Activated CD8-positive, alpha-beta memory T cell treated with anti-CD3 and anti-CD28 coated beads for 48 hours (primary cell): ENCODE data around the gene GPA33.
"Not testable (repeated sequence)": the region's sequence is repeated elsewhere in the genome, so short reads cannot be mapped to it uniquely, and the experiment has no call there.

Source experiments
- DNase-seq, 3 experiments: peaks; one replicate each; pipeline ENCODE4 v3.0.0-alpha.2; 2020; ENCODE audit warnings: low read depth in 2 of 3, low spot score in 2 of 3

Gene GPA33

DNA sequence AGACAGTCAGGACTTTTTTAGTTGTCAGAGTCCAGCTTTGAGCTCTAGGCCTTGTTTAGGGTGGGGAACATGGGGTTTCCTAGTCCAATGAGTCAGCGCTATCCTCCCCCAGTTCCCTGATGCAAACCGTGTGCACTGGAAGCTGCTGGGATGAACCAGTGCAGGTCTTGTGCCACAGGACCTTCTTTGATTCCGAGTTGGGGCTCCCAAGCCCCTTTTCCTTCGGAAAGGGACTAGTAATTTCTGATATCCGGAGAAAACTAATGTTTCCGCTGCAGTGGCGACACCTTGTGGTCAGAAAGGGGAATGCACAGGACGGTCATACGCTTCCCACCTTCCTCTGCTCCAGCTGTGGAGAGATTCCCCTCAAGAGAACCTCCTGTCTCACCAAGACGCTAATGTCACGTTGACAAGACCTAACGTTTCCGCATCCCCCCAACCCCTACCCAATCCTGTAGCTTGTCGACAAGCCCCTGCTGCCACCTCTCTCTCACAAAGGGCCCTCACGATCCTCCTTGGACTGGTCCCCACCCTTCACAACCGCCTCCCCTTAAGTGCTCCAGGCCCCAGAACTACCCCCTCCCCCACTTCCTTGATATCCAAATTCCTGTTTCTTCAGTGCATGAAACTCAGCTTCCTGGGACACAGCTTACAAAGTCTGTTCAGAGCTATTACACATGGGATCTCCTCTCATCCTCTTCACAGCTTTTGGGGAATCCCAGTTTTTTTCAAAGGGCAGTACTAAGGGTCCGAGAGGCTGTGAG is 30.9 kb downstream of the GPA33 start:
- DNase-seq = peak; percentile 30 to 69 (median 65)

DNA sequence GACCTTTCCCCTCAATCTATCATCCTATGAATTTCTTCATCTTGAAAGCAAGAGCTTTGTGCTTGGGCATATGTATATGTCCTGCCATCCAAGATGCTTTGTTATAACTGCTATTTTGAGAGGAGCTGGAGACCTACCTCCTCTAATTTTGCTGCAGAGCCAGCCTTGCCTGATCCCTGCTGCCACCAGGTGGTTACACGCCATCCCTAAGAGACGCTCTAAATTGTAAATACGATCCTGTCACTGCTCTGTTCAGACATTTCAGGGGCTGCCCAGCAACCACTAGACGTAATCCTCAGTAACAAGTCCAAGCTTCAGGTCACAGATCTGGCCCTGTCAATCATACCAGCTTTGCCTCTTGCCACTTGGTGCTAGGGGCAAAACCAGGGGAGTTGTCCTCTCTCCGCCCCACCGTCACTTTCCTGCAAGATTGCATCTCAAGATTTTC is 32.9 kb downstream of the GPA33 start:
- DNase-seq = no peak

- no peak for DNase-seq
Observed at GRCh38 chr1:167056529-167057231, 33.5 kb downstream of the GPA33 start.

- DNase-seq = no peak
Observed at GRCh38 chr1:167054946-167055630, 35.1 kb downstream of the GPA33 start.

GRCh38 chr1:167054531-167054930 is 35.6 kb downstream of the GPA33 start:
- no peak for DNase-seq

- no peak for DNase-seq
Observed at GRCh38 chr1:167052389-167052788, 37.8 kb downstream of the GPA33 start.

- no peak for DNase-seq
Observed at GRCh38 chr1:167051907-167052306, 38.3 kb downstream of the GPA33 start.

GRCh38 chr1:167043752-167044488 is 46.3 kb downstream of the GPA33 start:
- DNase-seq = peak in 2 of 3 experiments; percentile 37 to 46

GRCh38 chr1:167033646-167034045 is 56.5 kb downstream of the GPA33 start:
- no peak for DNase-seq

DNA sequence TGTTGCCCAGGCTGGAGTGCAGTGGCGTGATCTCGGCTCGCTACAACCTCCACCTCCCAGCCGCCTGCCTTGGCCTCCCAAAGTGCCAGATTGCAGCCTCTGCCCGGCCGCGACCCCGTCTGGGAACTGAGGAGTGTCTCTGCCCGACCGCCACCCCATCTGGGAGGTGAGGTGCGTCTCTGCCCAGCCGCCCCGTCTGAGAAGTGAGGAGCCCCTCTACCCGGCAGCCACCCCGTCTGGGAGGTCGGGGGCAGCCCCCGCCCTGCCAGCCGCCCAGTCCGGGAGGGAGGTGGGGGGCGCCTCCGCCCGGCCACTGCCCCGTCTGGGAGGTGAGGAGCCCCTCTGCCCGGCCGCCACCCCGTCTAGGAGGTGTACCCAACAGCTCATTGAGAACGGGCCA is 60.6 kb downstream of the GPA33 start:
- DNase-seq = not testable (repeated sequence)

DNA sequence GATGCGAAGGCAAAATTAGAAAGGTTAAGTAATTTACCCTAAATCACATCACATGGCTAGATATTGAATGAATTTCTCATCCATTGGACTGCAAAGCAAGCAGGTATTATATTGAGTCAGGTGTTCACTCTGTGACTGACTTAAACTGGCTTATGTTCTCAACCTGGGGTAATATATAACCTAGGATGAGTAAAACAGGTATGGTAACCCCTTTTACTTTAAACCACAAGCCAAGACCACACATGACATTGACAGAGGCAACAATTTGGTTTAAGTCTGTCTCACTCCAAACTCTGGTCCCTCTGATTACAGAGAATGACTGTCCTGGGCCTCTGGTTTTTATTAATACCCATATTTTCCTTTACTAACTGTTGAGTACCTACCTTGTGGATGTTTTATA is 67.8 kb downstream of the GPA33 start:
- no peak for DNase-seq

DNA sequence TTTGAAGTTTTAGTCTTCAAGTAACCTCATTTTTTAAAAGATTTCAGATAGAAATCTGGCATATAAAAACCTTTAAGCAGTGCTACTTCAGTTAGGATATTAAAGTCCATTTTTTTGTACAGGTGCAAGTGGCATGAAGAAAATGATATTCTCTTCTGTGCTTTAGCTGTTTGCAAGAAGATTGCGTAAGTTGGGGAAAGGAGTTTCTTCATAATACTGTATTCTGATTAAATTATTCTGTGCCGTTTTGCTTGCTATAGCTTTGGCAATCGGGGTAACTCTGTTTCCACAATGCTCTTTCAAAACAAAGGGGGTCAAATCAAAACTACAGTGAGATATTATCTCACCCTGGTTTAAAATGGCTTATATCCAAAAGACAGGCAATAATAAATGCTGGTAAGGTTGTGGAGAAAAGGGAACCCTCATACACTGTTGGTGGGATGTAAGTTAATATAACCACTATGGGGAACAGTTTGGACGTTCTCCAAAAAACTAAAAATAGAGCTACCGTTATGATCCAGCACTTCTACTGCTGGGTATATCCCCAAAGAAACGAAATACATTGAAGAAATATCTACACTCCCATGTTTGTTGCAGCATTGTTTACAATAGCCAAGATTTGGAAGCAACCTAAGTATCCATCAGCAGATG is 74.0 kb downstream of the GPA33 start:
- DNase-seq = no peak

DNA sequence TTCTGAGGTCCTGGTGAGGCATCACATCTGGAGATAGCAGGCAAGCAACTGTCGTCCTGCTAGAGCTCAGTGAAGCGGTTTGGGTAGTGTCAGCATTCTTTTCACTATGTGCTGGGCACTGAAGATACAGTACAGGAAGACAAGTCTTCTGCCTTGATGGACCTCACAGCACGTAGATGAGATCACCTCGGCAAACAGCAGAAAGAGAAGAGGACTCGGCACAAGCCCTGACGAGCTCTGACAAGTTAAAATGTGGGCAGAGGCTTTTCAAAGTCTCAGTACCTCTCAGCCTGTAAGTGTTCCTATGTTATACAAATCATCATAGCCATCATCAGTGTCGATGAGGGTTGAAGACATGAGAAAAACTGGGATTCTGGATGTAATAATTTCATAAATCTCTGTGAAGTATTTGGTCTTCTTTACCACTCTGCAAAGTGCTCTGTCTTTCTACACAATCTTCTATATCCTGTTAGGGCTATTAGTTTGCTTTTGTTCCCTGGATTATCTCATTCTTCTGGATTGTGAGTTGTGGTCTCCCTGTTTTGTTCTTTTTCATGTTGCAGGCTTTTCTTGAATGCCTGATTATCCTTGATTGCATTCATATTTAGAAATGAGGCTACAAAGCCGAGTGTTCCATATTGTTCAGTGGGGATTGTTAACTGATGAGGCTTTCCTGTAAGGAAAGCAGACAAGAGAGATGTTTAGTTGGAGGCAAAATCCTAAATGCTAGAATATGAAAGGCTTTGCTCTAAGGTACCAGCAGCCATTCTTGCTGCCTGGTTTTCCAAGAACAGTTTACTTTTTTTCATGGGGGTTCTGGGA is 76.9 kb downstream of the GPA33 start:
- no peak for DNase-seq

DNA sequence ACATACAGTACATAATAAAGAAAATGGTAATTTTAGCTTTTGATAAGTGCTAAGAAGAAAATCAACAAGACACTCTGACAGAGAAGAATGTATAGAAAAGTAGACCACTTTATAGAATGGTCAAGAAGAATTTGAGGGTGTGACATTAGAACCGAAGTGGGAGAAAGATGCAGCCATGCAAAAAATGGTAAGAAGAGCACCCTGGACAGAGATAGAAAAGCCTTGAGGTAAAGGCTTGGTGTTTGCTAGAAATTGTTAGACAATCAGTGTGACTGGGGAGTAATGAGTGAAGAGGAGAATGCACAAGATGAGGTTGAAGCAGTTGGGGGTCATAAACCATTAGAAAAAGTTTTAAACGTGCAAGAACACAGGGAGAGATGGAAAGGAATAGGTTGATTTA is 77.6 kb downstream of the GPA33 start:
- no peak for DNase-seq

DNA sequence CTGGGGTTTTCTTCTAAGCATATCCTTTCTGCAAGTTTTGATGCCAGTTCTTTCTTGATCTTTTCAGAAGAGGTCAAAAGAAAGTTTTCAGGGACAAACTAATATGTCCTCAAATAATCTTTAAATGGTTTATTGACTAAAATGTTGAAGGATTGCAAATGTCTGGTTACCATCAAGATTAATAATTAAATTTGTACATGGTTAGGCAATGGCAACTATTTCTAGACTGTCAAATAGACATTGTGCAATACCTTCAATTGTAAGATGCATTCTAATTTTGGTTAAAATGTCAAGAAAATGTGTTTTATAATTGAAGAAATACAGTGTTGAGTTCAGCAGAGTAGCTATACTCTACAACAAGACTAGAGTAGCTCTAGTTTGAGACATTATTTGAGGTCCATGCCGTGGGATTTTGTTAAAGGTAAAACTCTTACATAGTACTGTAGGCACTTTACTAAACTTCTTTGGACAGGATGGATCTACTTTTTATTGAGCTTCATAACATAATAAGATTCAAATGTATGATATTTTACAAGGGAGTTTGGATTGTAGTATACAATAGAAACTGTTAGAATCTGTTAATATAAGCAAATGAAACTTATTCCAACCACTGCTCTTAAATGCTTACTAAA is 78.5 kb downstream of the GPA33 start:
- DNase-seq = no peak

GRCh38 chr1:167003711-167004110 is 86.5 kb downstream of the GPA33 start:
- no peak for DNase-seq
